Large intestine (tissue), 3 donors: Measurements from ENCODE around the gene RAB3IL1. TPM values are rescaled to one million over a fixed set of nuclear protein-coding genes. Genes with fewer than 3 reads are reported as not detected.

Experiments
- DNase-seq, 2 donors: peaks; one replicate each; pipeline versions ENCODE4 v3.0.0 to v3.0.0-alpha.2; 2013
- H3K27ac ChIP-seq: one replicate; pipeline ENCODE4 v1.5.1; 2013; ENCODE audit warnings: low read length
- H3K27me3 ChIP-seq: 2 replicates; pipeline ENCODE4 v1.6.1; 2013; ENCODE audit warnings: low read length; ENCODE audit not compliant: control insufficient read depth, insufficient read depth
- H3K36me3 ChIP-seq: 2 replicates; pipeline ENCODE4 v1.6.1; 2013; ENCODE audit warnings: low read length; ENCODE audit not compliant: control insufficient read depth, insufficient read depth
- H3K4me1 ChIP-seq: one replicate; pipeline ENCODE4 v1.6.1; 2013; ENCODE audit warnings: low read length; ENCODE audit not compliant: control insufficient read depth, insufficient read depth
- H3K4me3 ChIP-seq: one replicate; pipeline ENCODE4 v1.5.1; 2013; ENCODE audit warnings: low read length
- H3K9me3 ChIP-seq: one replicate; pipeline ENCODE4 v1.6.1; 2013; ENCODE audit warnings: mild to moderate bottlenecking, low read depth, low read length, moderate library complexity; ENCODE audit not compliant: control insufficient read depth
- WGBS: methylation state at CpG from one replicate; pipeline ENCODE4 v1.1.5; 2013; ENCODE audit warnings: low lambda C conversion rate; ENCODE audit not compliant: insufficient coverage; 5-methylcytosine and 5-hydroxymethylcytosine counted together
- polyA plus RNA-seq: library from polyadenylated mRNA; unstranded; fragments of 120-200 nt; gene quantifications from one replicate; pipeline ENCODE4 v1.2.1, GENCODE V29; 2013

RAB3IL1 gene
- polyA plus RNA-seq, 1 donor: 19.6 TPM

DNA sequence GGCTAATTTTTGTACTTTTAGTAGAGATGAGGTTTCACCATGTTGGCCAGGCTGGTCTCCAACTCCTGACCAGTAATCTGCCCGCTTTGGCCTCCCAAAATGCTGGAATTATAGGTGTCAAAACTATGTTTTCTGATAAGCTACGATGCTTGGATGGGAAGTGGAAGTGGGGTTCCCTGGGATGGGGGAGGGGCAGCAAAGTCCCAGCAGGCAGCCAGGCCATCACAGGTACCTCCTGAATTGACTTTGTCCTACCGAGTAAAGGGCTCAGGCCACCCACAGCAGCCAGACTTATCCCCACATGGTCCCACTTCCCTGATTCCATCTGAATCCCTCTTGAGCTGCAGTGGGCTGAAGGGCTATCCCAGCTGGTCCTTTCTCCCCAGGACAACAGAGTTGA lies 43.2 kb upstream of the RAB3IL1 start:
- DNase-seq: no peak
- H3K27ac ChIP-seq: peak overlapping the region; percentile 93
- no peak overlapping the region for H3K4me3 ChIP-seq
- H3K36me3 ChIP-seq: peaks cover 47% of the 10 kb centered on the region
- no peaks in the 10 kb centered on the region for H3K27me3 ChIP-seq
- H3K4me1 ChIP-seq: peaks cover 61% of the 10 kb centered on the region
- no CpG with 5 or more reads among the region's 3 CpGs for WGBS
- peaks cover 3% of the 10 kb centered on the region for H3K9me3 ChIP-seq

DNA sequence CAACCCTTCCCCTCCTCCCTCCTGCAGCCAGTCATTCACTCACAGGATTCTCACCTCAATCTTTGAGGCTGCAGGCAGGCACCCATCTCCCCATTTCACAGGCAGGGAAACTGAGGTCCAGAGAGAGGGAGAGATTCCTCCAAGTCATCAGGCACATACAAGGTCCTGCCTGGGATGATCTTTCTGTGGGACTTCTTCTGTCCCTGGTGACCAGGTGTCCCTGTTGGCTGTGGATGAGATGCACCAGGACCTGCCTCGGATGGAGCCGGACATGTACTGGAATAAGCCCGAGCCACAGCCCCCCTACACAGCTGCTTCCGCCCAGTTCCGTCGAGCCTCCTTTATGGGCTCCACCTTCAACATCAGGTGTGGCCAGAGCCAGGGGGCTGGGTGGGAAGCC lies 42.3 kb upstream of the RAB3IL1 start:
- no peak for DNase-seq

DNA sequence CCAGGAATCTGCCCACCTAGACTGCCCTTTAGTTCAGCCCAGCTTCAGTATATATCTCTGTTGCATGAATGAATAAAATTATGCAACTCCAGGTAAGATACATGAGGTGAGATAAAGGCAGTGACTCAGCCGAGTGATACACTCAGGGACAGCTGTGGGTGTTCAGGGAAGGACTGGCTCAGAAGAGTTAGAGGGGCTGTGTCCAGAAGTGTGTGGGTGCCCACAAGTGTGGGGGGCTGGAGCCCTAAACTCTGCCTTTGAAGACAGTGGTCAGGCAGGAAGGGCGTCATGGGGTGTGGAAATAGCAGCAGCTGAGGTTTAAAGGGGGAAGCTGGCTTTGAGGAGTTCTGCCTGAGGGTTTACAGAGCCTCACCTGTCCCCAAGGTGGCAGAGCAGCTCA lies 41.7 kb upstream of the RAB3IL1 start:
- no CpG with 5 or more reads among the region's 2 CpGs for WGBS
- peaks cover 32% of the 10 kb centered on the region for H3K36me3 ChIP-seq
- H3K9me3 ChIP-seq: peaks cover 3% of the 10 kb centered on the region
- H3K27me3 ChIP-seq: peaks cover 5% of the 10 kb centered on the region
- peaks cover 63% of the 10 kb centered on the region for H3K4me1 ChIP-seq
- H3K4me3 ChIP-seq: no peak overlapping the region
- H3K27ac ChIP-seq: peak overlapping the region; percentile 46
- DNase-seq: peak in 1 of 2 donors; percentile 48

More for the DNA sequence above, 42.3 kb upstream of the RAB3IL1 start:
- no CpG with 5 or more reads among the region's 6 CpGs for WGBS
- Histone ChIP-seq H3K27ac (no peak overlapping the region), H3K9me3 (peaks cover 3% of the 10 kb centered on the region), H3K4me3 (no peak overlapping the region), H3K27me3 (peaks cover 3% of the 10 kb centered on the region), H3K4me1 (peaks cover 60% of the 10 kb centered on the region), H3K36me3 (peaks cover 38% of the 10 kb centered on the region)

DNA sequence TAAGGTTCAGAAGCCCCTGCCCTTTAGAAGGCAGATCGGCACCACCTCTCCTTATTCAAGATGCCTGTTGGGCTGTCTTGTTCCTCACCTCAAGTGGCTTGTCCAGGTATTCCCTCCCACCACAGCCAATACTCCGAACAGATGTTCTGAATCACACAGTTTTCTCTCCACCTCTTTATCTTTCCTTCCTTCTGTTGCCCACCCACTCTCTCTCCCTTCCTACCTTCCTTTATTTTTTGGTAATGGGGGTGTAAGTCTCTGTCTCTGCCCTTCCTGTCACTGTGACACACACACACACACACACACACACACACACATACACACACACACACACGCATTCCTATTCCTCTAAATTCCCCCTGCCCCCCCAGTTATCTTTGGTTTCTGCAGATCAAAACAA lies 41.2 kb upstream of the RAB3IL1 start:
- Histone ChIP-seq H3K4me3 (no peak overlapping the region), H3K4me1 (peaks cover 59% of the 10 kb centered on the region), H3K9me3 (peaks cover 3% of the 10 kb centered on the region), H3K27ac (peak overlapping the region; percentile 46), H3K27me3 (peaks cover 5% of the 10 kb centered on the region), H3K36me3 (peaks cover 27% of the 10 kb centered on the region)
- 86% methylated on average over 1 of the region's 3 CpGs for WGBS
- no peak for DNase-seq

DNA sequence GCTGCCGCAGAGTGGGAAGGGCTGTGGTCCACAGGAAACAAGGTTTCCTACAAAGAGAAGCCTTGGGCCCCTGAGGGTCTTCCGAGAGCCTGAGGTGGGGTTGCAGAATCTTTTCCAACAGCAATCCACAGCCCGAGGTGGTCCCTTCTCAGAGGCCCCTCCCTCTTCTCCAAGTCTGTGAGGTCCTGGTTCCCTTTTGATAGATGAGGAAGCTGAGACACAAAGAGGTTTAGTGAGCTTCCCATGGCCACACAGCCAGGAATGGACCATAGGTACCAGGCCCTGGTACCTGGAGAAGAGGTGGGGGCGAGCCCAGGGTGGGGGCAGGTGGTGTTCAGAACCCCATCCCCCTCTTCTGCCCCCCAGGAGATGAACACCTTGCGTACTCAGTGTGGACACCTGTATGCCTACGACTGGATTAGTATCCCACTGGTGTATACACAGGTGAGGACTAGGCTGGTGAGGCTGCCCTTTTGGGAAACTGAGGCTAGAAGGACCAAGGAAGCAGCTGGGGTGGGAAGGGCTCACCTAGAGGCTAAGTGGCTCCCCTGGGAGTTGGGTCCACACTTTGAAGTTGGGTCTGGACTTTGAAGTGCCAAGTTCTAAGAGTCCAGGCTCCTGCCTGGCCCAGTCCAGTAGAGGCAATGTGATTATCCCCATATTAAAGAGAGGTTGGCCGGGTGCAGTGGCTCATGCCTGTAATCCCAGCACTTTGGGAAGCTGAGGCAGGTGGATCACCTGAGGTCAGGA lies 39.8 kb upstream of the RAB3IL1 start:
- H3K4me3 ChIP-seq: no peak overlapping the region
- H3K27me3 ChIP-seq: peaks cover 5% of the 10 kb centered on the region
- H3K4me1 ChIP-seq: peaks cover 45% of the 10 kb centered on the region
- H3K9me3 ChIP-seq: peaks cover 3% of the 10 kb centered on the region
- DNase-seq: no peak
- peaks cover 15% of the 10 kb centered on the region for H3K36me3 ChIP-seq
- no CpG with 5 or more reads among the region's 7 CpGs for WGBS
- no peak overlapping the region for H3K27ac ChIP-seq

DNA sequence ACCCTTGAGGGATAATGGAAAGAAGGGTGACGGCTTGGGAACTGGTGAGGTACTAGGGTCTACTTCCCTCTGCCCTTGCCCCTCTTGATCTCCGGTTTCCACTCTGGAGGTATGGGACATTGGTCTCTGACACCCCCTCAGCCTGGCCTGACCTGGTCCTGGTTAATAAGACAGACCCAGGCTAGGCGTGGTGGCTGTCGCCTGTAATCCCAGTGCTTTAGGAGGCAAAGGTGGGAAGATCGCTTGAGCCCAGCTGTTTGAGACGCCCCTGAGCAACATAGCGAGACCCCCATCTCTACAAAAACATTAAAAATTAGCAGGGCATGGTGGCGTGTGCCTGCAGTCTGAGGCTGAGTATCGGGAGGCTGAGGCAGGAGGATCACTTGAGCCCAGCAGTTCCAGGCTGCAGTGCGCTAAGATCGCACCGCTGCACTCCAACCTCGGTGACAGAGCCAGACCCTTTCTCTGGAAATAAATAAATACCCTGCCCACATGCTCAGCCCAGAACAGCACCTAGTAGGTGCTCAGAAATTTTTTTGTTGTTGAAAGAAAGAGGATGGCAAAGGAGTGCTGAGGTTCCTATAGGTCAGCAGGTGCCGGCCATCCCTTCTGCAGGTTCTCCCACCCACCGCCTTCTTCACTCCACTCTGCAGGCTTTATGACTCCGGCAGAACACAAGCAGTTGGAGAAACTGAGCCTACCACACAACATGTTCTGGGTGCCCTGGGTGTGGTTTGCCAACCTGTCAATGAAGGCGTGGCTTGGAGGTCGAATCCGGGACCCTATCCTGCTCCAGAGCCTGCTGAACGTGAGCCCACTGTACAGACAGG lies 39.0 kb upstream of the RAB3IL1 start:
- H3K27me3 ChIP-seq: peaks cover 5% of the 10 kb centered on the region

GRCh38 chr11:61955422-61956135 lies 38.2 kb upstream of the RAB3IL1 start:
- no CpG with 5 or more reads among the region's 56 CpGs for WGBS
- peaks cover 15% of the 10 kb centered on the region for H3K36me3 ChIP-seq
- H3K4me1 ChIP-seq: peaks cover 30% of the 10 kb centered on the region
- peak overlapping the region; percentile 38 for H3K4me3 ChIP-seq
- peaks cover 3% of the 10 kb centered on the region for H3K9me3 ChIP-seq
- peak in 1 of 2 donors; percentile 58 for DNase-seq
- no peak overlapping the region for H3K27ac ChIP-seq
- H3K27me3 ChIP-seq: peaks cover 5% of the 10 kb centered on the region

More for the DNA sequence above, 39.0 kb upstream of the RAB3IL1 start:
- no peak for DNase-seq
- no peak overlapping the region for H3K27ac ChIP-seq
- peaks cover 3% of the 10 kb centered on the region for H3K9me3 ChIP-seq
- H3K4me1 ChIP-seq: peaks cover 37% of the 10 kb centered on the region
- no CpG with 5 or more reads among the region's 20 CpGs for WGBS
- no peak overlapping the region for H3K4me3 ChIP-seq
- H3K36me3 ChIP-seq: peaks cover 15% of the 10 kb centered on the region

- DNase-seq: peak; percentile 63
- no peak overlapping the region for H3K27ac ChIP-seq
- H3K4me3 ChIP-seq: peak overlapping the region; percentile 38
- H3K4me1 ChIP-seq: peaks cover 28% of the 10 kb centered on the region
- H3K9me3 ChIP-seq: peaks cover 3% of the 10 kb centered on the region
- peaks cover 13% of the 10 kb centered on the region for H3K36me3 ChIP-seq
- peaks cover 5% of the 10 kb centered on the region for H3K27me3 ChIP-seq
- no CpG with 5 or more reads among the region's 21 CpGs for WGBS
Observed at GRCh38 chr11:61954851-61955421, 37.6 kb upstream of the RAB3IL1 start.

GRCh38 chr11:61954106-61954850 lies 36.9 kb upstream of the RAB3IL1 start:
- 40% methylated on average over 1 of the region's 9 CpGs for WGBS
- H3K27me3 ChIP-seq: peaks cover 5% of the 10 kb centered on the region
- H3K4me3 ChIP-seq: no peak overlapping the region
- H3K4me1 ChIP-seq: peaks cover 21% of the 10 kb centered on the region
- H3K9me3 ChIP-seq: peaks cover 3% of the 10 kb centered on the region
- peaks cover 9% of the 10 kb centered on the region for H3K36me3 ChIP-seq
- no peak overlapping the region for H3K27ac ChIP-seq
- DNase-seq: no peak
